Cardiac muscle cell (in vitro differentiated cells and primary cell): ENCODE results near the gene MIEN1. TPM values are rescaled to one million over a fixed set of nuclear protein-coding genes. Genes with fewer than 3 reads are reported as not detected.

ENCODE experiments used
- DNase-seq, 2 donors: peaks; one replicate each; pipeline versions ENCODE4 v3.0.0 to v3.0.0-alpha.2; 2010 to 2017; ENCODE audit warnings: low read depth in 1 of 2, low spot score in 1 of 2
- H3K27ac ChIP-seq: fragments of 200-600 bp; sonication (generic); 2 replicates; pipeline ENCODE4 v1.5.1; 2016
- H3K27me3 ChIP-seq: fragments of 200-600 bp; sonication (generic); 2 replicates; pipeline ENCODE4 v1.6.0; 2016; ENCODE audit warnings: control low read depth
- H3K36me3 ChIP-seq: fragments of 200-600 bp; sonication (generic); 2 replicates; pipeline ENCODE4 v1.5.1; 2016; ENCODE audit warnings: control low read depth
- H3K4me1 ChIP-seq: fragments of 200-600 bp; sonication (generic); 2 replicates; pipeline ENCODE4 v1.8.1; 2017; ENCODE audit warnings: low read depth, mild to moderate bottlenecking, mixed run types
- H3K4me3 ChIP-seq: fragments of 200-600 bp; sonication (generic); 2 replicates; pipeline ENCODE4 v1.5.1; 2016; ENCODE audit warnings: mild to moderate bottlenecking
- H3K9me3 ChIP-seq: fragments of 200-600 bp; sonication (generic); 2 replicates; pipeline ENCODE4 v1.5.1; 2017; ENCODE audit warnings: low read depth, mild to moderate bottlenecking, control low read depth
- polyA plus RNA-seq: library from polyadenylated mRNA; unstranded; fragments of >200 nt; fragmentation: Nextera tagmentation; extraction: Ambion mirVana; gene quantifications from 2 replicates; pipeline ENCODE4 v1.2.1, GENCODE V29; 2016
- total RNA-seq: library from RNA; depleted of rRNA; stranded (reverse); fragments of >200 nt; gene quantifications from 2 replicates; pipeline ENCODE4 v1.2.3, GENCODE V29; 2016
- TF ChIP-seq, protein P1 (sequence below): IDR thresholded peaks from 2 replicates; pipeline ENCODE4 v1.5.1; 2012; ENCODE audit warnings: low read depth, mild to moderate bottlenecking, low read length

Gene MIEN1
- total and polyA plus RNA-seq, 2 experiments from 2014 or later, result 64.3 to 87.8 TPM

- H3K9me3 ChIP-seq, result no peaks in the 10 kb centered on the region
- no peak for DNase-seq
- TF ChIP-seq, protein P1, sequence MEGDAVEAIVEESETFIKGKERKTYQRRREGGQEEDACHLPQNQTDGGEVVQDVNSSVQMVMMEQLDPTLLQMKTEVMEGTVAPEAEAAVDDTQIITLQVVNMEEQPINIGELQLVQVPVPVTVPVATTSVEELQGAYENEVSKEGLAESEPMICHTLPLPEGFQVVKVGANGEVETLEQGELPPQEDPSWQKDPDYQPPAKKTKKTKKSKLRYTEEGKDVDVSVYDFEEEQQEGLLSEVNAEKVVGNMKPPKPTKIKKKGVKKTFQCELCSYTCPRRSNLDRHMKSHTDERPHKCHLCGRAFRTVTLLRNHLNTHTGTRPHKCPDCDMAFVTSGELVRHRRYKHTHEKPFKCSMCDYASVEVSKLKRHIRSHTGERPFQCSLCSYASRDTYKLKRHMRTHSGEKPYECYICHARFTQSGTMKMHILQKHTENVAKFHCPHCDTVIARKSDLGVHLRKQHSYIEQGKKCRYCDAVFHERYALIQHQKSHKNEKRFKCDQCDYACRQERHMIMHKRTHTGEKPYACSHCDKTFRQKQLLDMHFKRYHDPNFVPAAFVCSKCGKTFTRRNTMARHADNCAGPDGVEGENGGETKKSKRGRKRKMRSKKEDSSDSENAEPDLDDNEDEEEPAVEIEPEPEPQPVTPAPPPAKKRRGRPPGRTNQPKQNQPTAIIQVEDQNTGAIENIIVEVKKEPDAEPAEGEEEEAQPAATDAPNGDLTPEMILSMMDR, result no peak
- no peaks in the 10 kb centered on the region for H3K36me3 ChIP-seq
- no peak overlapping the region for H3K4me3 ChIP-seq
- peaks cover 6% of the 10 kb centered on the region for H3K4me1 ChIP-seq
- H3K27me3 ChIP-seq, result peaks cover 10% of the 10 kb centered on the region
- H3K27ac ChIP-seq, result no peak overlapping the region
Measured at GRCh38 chr17:39744836-39745215, 14.5 kb upstream of the MIEN1 start.

GRCh38 chr17:39744075-39744835 lies 13.9 kb upstream of the MIEN1 start:
- H3K4me3 ChIP-seq, result no peak overlapping the region
- peaks cover 16% of the 10 kb centered on the region for H3K27me3 ChIP-seq
- no peak overlapping the region for H3K27ac ChIP-seq

DNA sequence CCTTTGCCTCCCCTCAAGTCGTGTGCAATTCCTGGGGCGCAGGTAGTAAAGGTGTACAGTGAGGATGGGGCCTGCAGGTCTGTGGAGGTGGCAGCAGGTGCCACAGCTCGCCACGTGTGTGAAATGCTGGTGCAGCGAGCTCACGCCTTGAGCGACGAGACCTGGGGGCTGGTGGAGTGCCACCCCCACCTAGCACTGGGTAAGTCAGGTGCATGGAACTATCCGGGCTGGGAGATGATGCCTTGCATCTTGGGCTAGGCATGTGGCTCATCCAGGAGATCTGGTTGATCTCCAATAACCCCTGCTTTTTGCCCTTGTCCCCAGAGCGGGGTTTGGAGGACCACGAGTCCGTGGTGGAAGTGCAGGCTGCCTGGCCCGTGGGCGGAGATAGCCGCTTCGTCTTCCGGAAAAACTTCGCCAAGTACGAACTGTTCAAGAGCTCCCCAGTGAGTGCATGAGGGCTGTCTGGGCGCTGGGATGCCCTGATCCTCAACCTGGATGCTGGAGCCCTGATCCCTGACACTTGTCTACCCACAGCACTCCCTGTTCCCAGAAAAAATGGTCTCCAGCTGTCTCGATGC lies 12.6 kb upstream of the MIEN1 start:
- DNase-seq, result no peak
- peaks cover 29% of the 10 kb centered on the region for H3K27me3 ChIP-seq
- no peak overlapping the region for H3K4me3 ChIP-seq
- TF ChIP-seq, protein P1, result no peak
- H3K4me1 ChIP-seq, result peaks cover 19% of the 10 kb centered on the region
- no peaks in the 10 kb centered on the region for H3K36me3 ChIP-seq
- H3K9me3 ChIP-seq, result no peaks in the 10 kb centered on the region
- no peak overlapping the region for H3K27ac ChIP-seq

More at GRCh38 chr17:39744075-39744835, 13.9 kb upstream of the MIEN1 start:
- H3K36me3 ChIP-seq, result no peaks in the 10 kb centered on the region
- H3K4me1 ChIP-seq, result peaks cover 12% of the 10 kb centered on the region
- TF ChIP-seq, protein P1, result no peak
- H3K9me3 ChIP-seq, result no peaks in the 10 kb centered on the region
- no peak for DNase-seq

- Histone ChIP-seq H3K9me3 (no peaks in the 10 kb centered on the region), H3K27me3 (peaks cover 36% of the 10 kb centered on the region), H3K27ac (no peak overlapping the region), H3K4me1 (peaks cover 19% of the 10 kb centered on the region), H3K36me3 (no peaks in the 10 kb centered on the region), H3K4me3 (no peak overlapping the region)
- DNase-seq, result no peak
- TF ChIP-seq, protein P1, result no peak
Measured at GRCh38 chr17:39742126-39742855, 12.0 kb upstream of the MIEN1 start.

DNA sequence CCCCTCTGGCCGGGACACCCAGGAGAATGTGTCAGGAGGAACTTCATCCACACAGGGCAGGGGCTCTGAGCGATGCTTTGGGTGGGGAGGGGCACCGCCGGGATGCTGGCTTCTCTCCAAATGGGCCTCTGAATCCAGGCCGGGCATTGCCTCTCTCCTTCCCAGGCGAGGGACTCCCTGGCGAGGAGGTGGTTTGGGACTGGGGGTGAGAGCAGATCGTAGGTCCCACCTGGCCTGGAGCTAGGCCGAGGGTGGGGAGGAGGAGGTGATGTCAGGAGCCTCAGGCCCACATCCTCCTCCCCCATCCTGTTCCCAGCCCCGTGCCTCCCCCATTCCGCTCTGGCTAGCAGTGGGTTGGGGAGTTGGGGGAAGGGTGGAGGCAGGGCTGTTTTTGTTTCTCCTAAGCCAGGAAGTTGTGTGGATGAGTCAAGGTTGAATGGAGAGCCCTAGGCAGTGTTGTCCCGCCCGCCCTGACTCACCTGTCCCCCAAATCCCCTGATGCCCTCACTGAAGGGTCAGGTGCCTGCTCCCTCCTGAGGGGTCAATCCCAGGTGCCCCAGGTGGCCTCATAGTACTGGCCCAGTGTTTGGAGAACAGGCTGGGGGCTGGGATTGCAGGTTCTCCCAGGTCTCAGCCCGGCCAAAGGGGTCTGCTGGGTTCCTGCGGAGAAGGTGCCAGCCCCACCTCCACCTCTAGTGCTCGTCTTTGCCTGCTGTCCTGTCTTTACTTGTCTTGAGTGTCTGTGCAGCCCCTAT lies 10.2 kb upstream of the MIEN1 start:
- peaks cover 19% of the 10 kb centered on the region for H3K4me1 ChIP-seq
- H3K9me3 ChIP-seq, result no peaks in the 10 kb centered on the region
- TF ChIP-seq, protein P1, result no peak
- no peaks in the 10 kb centered on the region for H3K36me3 ChIP-seq
- no peak overlapping the region for H3K27ac ChIP-seq
- no peak overlapping the region for H3K4me3 ChIP-seq
- peak in 1 of 2 donors; percentile 63 for DNase-seq
- peaks cover 41% of the 10 kb centered on the region for H3K27me3 ChIP-seq
